Eye (tissue), 1 donor: ENCODE data around the gene MYOZ3.

ENCODE experiments used
- DNase-seq: peaks from one replicate; pipeline ENCODE4 v3.0.0-alpha.2; 2015

MYOZ3 gene

GRCh38 chr5:150627731-150628545 lies 33.1 kb upstream of the MYOZ3 start:
- DNase-seq = no peak

DNA sequence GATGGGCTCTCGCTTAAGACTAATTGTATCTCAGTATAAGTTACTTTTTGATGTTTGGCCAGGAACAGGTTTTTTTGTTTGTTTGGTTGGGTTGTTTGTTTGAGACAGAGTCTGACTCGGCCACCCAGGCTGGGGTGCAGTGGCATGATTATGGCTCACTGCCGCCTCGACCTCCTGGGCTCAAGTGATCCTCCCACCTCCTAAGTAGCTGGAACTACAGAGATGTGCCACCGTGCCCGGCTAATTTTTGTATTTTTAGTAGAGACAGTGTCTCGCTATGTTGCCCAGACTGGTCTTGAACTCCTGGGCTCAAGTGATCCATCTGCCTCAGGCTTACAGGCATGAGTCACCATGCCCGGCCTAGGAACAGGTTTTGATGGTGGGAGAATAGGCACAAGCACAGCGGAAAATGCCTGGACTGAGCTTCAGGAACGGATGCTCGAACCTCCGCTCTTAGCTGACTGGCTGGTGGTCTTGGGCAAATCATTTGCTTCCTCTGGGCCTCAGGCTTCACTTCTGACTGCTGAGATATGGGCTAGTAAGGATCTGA lies 32.0 kb upstream of the MYOZ3 start:
- DNase-seq = no peak

DNA sequence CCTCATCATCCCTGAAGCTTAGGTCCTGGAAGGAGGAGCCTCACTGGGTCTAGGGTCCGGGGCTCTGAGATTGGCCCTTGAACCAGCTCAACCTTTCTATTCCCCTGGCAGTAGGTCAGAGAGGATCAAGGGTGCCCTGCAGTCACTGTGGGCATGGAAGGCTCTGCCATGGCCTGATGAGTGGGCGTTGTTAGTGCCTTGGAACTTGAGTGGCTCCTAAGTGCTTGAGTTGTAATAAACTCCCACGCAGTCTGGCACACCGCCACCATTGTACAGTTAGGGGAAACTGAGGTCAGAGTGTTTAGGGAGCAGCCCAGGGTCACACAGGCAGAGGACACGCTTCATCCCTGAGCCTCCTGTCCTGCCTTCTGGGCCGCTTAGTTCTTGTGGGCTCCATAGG lies 31.0 kb upstream of the MYOZ3 start:
- DNase-seq = no peak

GRCh38 chr5:150630461-150631325 lies 30.4 kb upstream of the MYOZ3 start:
- DNase-seq = no peak

- no peak for DNase-seq
These were observed 29.7 kb upstream of the MYOZ3 start for GRCh38 chr5:150631326-150631701.

- DNase-seq = no peak
These were observed 28.5 kb upstream of the MYOZ3 start for GRCh38 chr5:150632305-150633160.

DNA sequence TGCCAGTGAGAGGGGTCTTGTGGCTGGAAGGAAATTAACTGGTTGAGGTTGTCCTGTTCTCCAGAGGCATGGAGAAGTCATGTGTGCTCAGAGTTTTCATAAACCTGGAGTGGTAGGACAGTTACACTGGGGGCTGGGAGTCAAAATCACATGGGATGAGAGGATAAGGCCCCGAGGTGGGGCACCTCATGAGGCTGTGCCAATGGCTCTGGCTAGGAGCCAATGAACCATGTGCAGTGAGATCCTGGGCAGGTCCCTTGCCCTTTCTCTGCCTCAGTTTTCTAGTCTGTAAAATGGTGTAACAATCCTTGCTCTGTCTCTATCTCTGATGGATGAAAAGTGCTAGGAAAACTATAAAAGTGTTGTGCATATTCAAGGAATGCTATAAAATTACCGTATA lies 27.6 kb upstream of the MYOZ3 start:
- no peak for DNase-seq

- DNase-seq = no peak
These were observed 24.4 kb upstream of the MYOZ3 start for GRCh38 chr5:150636391-150637244.

DNA sequence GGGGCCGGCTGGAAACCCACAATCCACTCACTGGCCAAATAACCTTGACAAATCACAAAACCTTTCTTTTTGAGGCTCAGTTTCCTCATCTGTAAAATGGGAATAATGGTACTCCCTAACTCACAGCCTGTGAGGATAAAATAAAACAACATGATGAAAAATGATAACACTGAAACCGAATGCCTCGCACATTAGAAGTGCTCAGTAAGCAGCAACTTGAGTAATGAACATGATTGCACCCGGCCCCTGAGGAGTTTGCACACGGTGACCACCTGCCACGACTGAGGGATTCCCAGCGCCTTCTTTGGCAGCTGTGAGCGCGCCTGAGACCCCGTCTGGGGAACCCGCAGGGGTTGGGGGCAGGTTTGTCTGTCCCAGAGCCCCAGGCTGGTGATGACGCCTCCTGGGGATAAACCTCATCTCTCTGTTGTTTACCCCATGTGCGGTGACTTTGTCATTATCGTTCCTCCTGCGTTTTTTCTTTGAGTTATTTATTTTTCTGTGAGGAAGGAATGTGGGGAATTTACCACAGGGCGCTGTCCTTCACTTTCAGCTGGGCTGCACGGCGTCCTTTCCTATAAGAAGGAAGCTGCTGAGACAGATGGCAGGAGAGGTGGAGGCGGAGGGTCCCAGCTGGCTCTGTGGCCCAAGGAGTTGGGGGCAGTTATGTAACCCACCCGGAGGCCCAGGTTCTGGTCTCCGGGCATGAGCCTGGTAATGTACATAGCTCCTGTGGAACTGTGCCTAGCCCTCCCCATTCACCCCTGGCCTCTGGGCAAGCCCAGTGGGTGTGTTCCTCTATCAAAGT lies 23.6 kb upstream of the MYOZ3 start:
- DNase-seq = peak; percentile 85

DNA sequence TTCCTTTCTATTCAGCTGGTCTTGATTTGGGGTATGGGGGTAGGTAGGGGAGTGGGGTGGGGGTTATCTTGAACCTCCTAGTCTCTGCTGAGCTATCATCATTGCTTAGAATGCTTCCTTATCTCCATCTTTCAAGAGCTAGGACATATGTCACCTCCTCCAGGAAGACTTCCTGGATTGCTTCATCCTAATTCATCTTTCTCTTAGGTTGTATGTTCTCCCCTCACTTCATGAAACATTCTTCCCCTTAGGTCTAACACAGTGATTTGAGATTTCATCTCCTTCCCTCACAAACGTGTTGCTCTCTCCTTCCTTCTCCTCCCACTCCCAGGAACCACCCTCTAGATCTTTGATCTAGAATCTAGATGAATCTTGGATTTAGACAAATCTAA lies 23.0 kb upstream of the MYOZ3 start:
- DNase-seq = no peak

DNA sequence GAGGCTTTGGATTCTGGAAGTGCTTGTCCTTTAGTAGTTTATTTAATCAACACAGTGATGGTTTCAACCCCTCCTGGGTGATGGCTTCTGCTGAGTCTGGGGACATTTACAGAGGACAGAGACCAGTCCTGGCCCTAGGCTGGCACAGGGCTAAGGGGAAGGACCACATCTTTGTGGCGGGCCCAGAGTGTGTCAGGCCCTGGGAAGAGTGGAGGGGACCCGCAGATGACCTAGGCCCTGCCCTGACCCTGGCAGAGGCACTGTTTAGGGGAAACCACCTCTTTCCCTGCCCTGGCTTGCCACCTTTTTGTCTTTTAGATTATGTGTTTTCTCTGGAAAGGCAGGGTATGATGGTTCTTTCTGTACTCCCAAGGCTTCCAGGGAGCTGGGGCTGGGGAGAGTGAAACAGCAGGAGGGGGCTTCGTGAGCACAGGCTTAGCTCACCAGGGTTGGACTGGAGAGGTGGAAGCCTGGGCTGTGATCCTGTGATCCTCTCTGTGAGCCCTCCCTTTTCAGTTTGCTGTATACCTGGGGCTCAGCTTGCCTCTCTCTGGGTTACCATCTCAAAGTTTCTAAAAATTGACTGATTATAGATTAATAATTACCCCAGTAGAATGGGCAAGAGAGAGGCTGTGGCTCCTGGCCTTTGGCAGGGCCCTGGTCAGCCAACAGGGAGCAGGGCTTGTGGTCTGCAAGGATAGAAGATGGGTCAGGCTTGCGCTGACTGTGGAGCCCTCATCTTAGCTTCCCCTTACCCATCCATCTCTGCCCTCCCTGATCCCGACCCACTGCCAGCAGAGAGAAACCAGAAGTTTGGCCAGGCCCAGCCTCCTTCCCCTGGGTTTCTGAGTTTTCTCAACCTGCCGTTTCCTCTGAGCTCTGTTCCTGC lies 22.3 kb upstream of the MYOZ3 start:
- DNase-seq = no peak

- no peak for DNase-seq
These were observed 21.7 kb upstream of the MYOZ3 start for GRCh38 chr5:150639377-150639692.

DNA sequence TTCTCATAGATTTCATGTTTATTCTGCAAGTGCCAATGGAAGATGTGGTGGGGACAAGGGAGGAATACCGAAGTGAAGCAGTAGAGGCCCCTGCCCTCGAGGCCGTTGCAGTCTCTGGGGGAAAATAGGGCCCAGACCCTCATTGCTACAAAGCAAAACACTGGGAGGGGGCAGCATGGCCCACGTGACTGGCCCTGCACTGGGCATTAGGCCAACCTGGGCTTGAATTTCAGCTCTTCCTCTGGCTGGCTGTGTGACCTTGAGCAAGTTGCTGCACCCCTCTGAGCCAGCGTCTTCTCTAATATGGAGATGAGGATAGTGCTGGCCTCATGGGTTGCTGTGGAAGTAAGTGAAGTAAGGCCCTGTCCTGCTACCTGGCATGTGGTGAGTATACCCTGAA lies 21.3 kb upstream of the MYOZ3 start:
- DNase-seq = no peak

DNA sequence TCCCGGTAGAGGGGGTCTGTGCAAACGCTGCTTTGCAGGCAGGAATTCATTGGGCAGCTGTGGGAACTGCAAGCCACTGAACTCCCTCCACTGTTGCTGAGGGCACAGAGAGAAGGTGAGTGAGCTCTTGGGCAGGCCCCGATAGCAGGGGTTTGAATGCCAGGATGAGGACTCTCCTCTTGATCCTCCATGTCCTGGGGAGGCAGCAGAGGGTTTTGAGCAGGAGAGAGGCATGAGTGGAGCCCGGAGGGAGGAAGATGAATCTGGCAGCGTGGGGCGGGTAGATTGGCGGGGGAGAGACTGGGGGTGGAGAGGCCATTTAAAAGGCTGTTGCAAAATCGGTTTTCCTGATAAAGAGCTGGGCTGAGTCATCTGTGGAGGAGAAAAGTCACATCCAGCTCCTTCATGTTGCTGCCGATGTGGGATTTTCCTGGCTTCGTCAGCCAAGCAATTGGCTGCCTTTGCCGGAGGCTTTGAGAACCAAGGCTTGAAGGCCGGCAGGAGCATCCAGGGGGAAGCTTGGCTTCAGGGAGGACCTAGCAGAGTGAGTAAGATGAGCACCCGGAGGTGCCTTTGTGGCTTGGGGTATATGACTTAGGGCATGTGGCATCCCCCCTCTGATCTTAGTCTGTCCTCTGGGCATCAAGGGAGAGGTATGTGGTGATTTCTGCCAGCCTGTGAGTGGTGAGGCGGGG lies 20.6 kb upstream of the MYOZ3 start, which contains the start of gene SYNPO:
SYNPO (plus strand) TSS at position 350 of the 695 bp plus-strand sequence. CDS start 7,616 bp downstream, outside the sequence.
- no peak for DNase-seq

DNA sequence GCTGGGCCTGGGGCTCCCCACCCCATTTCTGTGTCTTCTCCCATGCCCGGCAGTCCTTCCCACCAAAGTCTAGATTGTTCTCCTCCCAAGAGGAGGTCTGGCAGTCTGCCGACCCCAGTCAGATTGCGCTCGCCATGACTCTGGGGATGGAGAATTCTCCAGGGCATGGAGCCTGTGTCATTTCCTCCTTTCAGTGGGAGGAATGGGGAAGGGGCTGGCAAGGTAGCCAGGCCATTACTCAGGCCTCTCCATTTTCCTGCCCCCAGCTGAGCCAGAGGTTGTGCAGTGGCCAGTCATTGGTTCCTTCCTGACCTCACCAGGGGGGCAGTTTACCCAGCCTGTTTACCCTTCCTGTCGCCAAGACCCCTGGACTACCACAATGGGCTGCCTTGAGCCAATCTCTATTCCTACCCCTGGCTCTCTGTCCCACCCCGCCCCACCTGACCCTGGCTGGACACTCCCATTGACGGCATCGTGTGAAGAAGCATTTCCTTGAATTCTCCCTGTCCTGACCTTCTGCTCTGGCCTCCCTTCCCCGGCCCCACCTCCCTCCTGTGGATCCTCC lies 20.0 kb upstream of the MYOZ3 start:
- no peak for DNase-seq

- DNase-seq = no peak
These were observed 19.1 kb upstream of the MYOZ3 start for GRCh38 chr5:150641824-150642566.

DNA sequence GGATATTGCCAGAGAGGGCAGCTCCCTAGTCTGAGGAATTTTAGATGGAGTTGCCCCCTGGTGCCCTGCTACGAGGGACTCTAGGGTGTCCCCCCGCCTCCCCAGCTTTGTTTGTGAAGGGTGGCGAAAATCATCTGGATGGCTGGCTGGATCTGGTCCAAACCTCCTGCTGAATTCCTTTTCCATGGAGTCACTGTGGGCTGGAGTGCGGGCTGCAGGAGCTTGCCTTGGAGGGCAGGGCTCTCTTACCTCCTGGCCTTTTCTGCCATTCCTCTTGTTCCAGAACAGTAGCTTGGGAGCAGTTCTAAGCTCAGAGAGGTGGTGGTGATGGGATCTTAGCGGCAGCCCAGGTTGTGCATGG lies 18.5 kb upstream of the MYOZ3 start:
- DNase-seq = peak; percentile 81

DNA sequence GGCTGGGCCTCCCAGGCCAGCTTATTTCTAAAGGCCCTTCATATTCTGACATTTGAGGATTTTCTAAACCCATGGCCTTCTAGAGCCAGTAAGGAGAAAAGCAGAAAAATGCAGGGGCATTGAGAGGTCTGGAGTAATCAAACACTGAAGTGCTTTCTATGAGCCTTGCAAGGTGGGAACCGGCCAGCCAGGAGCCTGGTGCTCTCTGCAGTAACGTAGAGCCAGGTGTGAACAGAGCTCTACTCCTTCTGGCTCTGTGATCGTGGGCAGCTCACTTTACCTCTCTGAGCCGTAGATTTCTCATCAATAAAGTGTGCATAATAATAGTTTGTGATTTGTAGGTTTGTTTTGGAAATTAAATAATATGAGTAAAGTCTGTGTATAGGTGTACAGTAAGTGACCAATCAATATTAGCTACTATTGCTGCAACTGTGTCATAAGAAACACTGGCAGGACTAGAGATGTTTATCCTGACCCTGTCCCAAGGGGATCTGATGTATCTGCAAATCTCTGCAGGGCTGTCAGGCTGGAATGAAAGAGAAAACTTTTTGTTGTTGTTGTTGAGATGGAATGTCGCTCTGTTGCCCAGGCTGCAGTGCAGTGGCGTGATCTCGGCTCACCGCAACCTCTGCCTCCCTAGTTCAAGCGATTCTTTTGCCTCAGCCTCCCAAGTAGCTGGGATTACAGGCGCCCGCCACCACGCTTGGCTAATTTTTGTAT lies 17.9 kb upstream of the MYOZ3 start:
- DNase-seq = no peak
